ENCODE data around the gene DUSP10.

DUSP10 gene

DNA sequence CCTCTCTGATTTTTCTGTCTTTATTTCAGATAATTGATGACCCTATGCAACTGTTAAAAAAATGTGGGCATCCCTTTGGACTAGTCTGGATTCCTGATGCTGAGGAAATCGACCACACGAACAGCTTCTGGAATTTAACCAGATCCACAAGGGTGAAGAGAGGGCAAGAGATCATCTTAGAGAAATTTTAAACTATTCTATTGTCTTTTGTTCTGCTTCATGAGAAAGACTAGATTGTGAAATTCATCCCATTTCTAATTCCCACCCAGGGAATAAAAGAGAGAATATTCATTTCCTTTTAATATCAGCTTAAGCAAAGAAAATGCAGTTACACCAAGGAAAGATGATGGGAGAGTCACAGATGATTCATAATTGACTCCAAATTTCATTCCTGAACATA lies 71.8 kb downstream of the DUSP10 start:
- TF ChIP-seq TCF4 (CRISPR knock-in tag; IDR thresholded peaks at IDR 0.05; ENCODE audit: borderline replicate concordance) = no peak
- TF ChIP-seq CREB5 (CRISPR knock-in tag; IDR thresholded peaks at IDR 0.05; ENCODE audit: low read depth) = no peak
- no peak for TF ChIP-seq GLIS3 (CRISPR knock-in tag; IDR thresholded peaks at IDR 0.05)
- no peak for TF ChIP-seq SNAI2 (CRISPR knock-in tag; IDR thresholded peaks at IDR 0.05)
- TF ChIP-seq, protein P1, sequence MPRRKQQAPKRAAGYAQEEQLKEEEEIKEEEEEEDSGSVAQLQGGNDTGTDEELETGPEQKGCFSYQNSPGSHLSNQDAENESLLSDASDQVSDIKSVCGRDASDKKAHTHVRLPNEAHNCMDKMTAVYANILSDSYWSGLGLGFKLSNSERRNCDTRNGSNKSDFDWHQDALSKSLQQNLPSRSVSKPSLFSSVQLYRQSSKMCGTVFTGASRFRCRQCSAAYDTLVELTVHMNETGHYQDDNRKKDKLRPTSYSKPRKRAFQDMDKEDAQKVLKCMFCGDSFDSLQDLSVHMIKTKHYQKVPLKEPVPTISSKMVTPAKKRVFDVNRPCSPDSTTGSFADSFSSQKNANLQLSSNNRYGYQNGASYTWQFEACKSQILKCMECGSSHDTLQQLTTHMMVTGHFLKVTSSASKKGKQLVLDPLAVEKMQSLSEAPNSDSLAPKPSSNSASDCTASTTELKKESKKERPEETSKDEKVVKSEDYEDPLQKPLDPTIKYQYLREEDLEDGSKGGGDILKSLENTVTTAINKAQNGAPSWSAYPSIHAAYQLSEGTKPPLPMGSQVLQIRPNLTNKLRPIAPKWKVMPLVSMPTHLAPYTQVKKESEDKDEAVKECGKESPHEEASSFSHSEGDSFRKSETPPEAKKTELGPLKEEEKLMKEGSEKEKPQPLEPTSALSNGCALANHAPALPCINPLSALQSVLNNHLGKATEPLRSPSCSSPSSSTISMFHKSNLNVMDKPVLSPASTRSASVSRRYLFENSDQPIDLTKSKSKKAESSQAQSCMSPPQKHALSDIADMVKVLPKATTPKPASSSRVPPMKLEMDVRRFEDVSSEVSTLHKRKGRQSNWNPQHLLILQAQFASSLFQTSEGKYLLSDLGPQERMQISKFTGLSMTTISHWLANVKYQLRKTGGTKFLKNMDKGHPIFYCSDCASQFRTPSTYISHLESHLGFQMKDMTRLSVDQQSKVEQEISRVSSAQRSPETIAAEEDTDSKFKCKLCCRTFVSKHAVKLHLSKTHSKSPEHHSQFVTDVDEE (CRISPR knock-in tag; IDR thresholded peaks at IDR 0.05) = no peak
- TF ChIP-seq CSDC2 (CRISPR knock-in tag; IDR thresholded peaks at IDR 0.05) = no peak
- no peak for TF ChIP-seq ZNF565 (CRISPR knock-in tag; conservative IDR thresholded peaks at IDR 0.05; ENCODE audit: low read depth)
- TF ChIP-seq PATZ1 (CRISPR knock-in tag; IDR thresholded peaks at IDR 0.05; ENCODE audit: borderline replicate concordance) = no peak
- TF ChIP-seq ZFP3 (CRISPR knock-in tag; IDR thresholded peaks at IDR 0.05) = no peak
- TF ChIP-seq PPARA (CRISPR knock-in tag; IDR thresholded peaks at IDR 0.05; ENCODE audit: borderline replicate concordance) = no peak
- no peak for TF ChIP-seq CSRNP3 (CRISPR knock-in tag; IDR thresholded peaks at IDR 0.05)
- no peak for TF ChIP-seq TOX (CRISPR knock-in tag; IDR thresholded peaks at IDR 0.05; ENCODE audit: borderline replicate concordance)
- TF ChIP-seq ARNTL (CRISPR knock-in tag; IDR thresholded peaks at IDR 0.05; ENCODE audit: borderline replicate concordance, low read depth) = no peak
- TF ChIP-seq ESRRG (CRISPR knock-in tag; IDR thresholded peaks at IDR 0.05) = no peak
- no peak for TF ChIP-seq RARB (CRISPR knock-in tag; IDR thresholded peaks at IDR 0.05)
- TF ChIP-seq, protein P2, sequence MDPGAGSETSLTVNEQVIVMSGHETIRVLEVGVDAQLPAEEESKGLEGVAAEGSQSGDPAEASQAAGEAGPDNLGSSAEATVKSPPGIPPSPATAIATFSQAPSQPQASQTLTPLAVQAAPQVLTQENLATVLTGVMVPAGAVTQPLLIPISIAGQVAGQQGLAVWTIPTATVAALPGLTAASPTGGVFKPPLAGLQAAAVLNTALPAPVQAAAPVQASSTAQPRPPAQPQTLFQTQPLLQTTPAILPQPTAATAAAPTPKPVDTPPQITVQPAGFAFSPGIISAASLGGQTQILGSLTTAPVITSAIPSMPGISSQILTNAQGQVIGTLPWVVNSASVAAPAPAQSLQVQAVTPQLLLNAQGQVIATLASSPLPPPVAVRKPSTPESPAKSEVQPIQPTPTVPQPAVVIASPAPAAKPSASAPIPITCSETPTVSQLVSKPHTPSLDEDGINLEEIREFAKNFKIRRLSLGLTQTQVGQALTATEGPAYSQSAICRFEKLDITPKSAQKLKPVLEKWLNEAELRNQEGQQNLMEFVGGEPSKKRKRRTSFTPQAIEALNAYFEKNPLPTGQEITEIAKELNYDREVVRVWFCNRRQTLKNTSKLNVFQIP (CRISPR knock-in tag; IDR thresholded peaks at IDR 0.05; ENCODE audit: borderline replicate concordance, low read depth) = no peak
- TF ChIP-seq ZNF70 (CRISPR knock-in tag; IDR thresholded peaks at IDR 0.05) = no peak
- ATAC-seq = no peak

GRCh38 chr1:221669441-221669840 lies 72.4 kb downstream of the DUSP10 start:
- TF ChIP-seq PATZ1 (CRISPR knock-in tag; IDR thresholded peaks at IDR 0.05; ENCODE audit: borderline replicate concordance) (no peak), ISL1 (CRISPR knock-in tag; IDR thresholded peaks at IDR 0.05) (no peak), CREB5 (CRISPR knock-in tag; IDR thresholded peaks at IDR 0.05; ENCODE audit: low read depth) (no peak), ZNF70 (CRISPR knock-in tag; IDR thresholded peaks at IDR 0.05) (no peak), TOX (CRISPR knock-in tag; IDR thresholded peaks at IDR 0.05; ENCODE audit: borderline replicate concordance) (no peak), ZNF565 (CRISPR knock-in tag; conservative IDR thresholded peaks at IDR 0.05; ENCODE audit: low read depth) (no peak), BACH2 (CRISPR knock-in tag; IDR thresholded peaks at IDR 0.05; ENCODE audit: borderline replicate concordance) (no peak), GLIS3 (CRISPR knock-in tag; IDR thresholded peaks at IDR 0.05) (no peak), TCF4 (CRISPR knock-in tag; IDR thresholded peaks at IDR 0.05; ENCODE audit: borderline replicate concordance) (no peak)
- ATAC-seq = no peak

Data from SK-N-SH treated with all-trans-retinoic acid at 6 μM for 48 hours (cell line).